GM20431 (cell line): ENCODE results near the gene PFDN4.

Experiments
- in situ Hi-C: fragments of 300-500 bp; cut with MseI, MboI; formaldehyde crosslinking; loops from one replicate; pipeline ENCODE4 v1.15.0; 2020; ENCODE audit warnings: low sequenced_read_pairs; ENCODE audit not compliant: unreplicated experiment

Gene PFDN4

GRCh38 chr20:54172856-54173652 lies 34.8 kb upstream of the PFDN4 start:
- in situ Hi-C loops: no loop called here

- in situ Hi-C loops: no loop called here
These were observed 34.0 kb upstream of the PFDN4 start, which contains the start of gene CYP24A1 for GRCh38 chr20:54173653-54174456. TSS of gene CYP24A1 (minus strand) at chr20:54173986. CDS start at chr20:54173579, 407 bp downstream.

- in situ Hi-C loops: loop anchor here (25.0 kb wide), 1 partner anchor 612 kb away; no protein-coding TSS in a partner anchor
These were observed 33.3 kb upstream of the PFDN4 start for GRCh38 chr20:54174457-54175175.

DNA sequence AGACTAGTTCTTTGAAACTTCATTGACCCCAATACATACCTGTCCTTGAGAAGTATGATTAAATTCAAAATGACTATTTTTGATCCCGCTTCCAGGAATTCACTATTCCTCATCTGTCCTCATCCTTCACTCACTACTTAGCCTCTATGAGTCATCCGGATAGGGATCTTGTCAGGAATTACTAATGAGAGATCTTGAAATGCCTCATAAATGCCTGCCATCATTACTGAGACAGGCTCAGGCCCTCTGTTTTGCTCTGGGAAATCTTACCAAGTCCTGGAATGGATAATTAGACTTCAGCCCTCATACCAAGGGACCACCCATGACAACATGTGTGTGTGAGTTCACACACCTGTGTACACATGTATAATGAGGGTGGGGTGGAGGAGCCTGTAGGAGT lies 31.3 kb upstream of the PFDN4 start:
- in situ Hi-C loops: loop anchor here (25.0 kb wide), 1 partner anchor 614 kb away; no protein-coding TSS in a partner anchor

DNA sequence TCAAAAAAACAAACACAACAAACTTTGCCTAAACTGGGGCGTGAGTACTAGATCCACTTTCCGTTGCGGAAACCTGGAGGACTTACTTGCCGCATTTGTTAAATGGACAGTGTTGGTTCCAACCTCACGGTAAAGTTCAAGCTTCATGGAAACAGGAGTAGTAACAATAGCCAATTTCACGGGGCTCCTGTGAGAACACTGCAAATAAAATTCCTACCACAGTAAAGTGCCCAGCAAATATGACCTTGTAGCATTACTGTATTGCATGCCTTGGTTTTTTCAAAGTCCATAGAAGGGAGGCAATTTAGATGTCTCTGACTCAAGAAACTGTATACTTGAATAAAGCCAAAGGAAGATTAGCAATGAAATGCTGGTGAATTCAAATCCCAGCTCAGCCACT lies 30.5 kb upstream of the PFDN4 start:
- in situ Hi-C loops: loop anchor here (25.0 kb wide), 1 partner anchor 615 kb away; no protein-coding TSS in a partner anchor

DNA sequence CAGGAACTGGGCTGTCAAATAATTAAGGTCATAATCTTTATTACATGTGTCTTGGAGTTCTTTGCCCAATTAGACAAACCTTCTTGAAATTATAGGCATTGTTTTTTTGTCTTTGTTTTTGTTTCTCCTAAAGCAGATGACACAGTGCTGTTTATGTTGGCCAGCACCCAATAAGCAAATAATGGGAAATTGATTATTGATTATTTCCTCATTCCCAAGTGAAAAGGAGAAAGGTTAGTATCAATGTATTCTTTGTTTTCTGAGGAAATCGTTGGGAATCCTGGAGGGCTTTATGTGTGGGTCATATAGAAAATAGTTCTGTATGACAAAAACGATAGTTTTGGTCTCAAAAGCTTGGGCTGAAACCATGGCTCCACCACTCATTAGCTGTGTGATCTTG lies 29.6 kb upstream of the PFDN4 start:
- in situ Hi-C loops: loop anchor here (25.0 kb wide), 1 partner anchor 616 kb away; no protein-coding TSS in a partner anchor

DNA sequence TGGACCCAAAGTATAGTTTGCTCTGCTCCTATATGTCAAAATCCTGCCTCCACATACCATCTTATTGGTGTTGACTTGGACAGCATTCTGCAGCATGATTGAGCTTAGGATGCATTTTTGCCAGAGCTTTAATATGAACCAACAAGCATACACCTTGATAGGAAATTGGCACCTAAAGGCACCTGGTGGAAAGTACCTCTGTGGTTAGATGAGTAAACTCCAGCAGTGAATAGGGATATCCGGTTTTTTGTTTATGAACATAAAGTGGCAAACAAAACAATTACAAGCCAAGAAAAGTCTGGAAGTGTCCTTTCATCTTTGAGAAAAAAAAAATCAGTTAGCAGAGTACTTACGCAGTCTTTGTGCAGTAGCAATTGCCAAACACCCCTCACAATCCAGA lies 27.9 kb upstream of the PFDN4 start:
- in situ Hi-C loops: loop anchor here (25.0 kb wide), 1 partner anchor 618 kb away; no protein-coding TSS in a partner anchor

GRCh38 chr20:54180931-54181330 lies 27.0 kb upstream of the PFDN4 start:
- in situ Hi-C loops: loop anchor here (25.0 kb wide), 1 partner anchor 619 kb away; no protein-coding TSS in a partner anchor

DNA sequence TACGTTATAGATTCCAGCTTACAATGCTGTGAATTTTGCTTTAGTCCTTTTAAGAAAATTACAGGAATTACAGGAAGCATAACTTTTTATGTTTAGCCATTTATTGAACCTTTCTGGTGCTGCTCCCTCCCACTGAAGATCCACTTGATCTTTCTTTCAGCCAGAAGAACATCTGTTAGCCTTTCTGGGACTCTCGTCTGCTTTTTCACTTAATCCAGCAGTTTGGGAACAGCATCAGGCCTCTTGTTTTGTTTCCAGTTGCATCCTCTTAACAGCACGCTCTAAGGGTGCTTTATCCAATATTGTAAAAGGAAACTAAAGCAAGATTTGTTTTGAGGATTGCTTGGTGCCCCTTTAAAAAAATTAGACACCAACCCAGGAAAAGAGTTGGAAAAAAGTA lies 23.8 kb upstream of the PFDN4 start:
- in situ Hi-C loops: loop anchor here (25.0 kb wide), 1 partner anchor 622 kb away; no protein-coding TSS in a partner anchor

DNA sequence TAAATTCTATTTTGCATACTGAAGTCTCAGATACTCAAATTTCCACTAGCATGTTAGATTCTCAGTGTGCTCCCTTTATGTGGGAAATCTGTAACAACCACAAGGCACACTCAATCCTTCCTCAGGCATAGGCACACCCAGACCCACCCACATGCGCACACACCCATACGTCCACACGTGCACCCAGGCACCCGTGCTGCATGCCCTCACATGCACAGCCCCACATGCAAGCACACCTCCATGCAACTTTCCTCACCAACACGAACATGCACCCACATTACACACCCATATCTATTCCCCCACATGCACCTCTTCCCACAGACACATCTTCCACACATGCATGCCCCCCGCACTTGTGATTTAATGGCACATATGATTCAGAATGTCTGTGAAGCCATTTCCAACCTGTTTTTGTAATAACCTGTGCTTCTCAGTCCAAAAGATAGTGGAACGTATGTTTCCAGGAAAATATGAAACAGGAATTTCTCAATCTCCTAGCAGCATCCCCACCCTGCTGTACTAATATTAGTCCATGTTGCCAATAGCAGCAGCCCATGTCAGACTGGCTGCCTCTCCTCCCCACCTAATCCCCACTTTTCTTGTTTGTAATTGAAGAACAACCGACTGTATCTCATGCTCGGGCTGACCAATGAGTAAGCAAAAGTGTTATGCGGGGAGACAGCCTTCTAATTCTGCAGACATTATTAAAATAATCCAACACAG lies 22.8 kb upstream of the PFDN4 start:
- in situ Hi-C loops: loop anchor here (25.0 kb wide), 1 partner anchor 623 kb away; no protein-coding TSS in a partner anchor

DNA sequence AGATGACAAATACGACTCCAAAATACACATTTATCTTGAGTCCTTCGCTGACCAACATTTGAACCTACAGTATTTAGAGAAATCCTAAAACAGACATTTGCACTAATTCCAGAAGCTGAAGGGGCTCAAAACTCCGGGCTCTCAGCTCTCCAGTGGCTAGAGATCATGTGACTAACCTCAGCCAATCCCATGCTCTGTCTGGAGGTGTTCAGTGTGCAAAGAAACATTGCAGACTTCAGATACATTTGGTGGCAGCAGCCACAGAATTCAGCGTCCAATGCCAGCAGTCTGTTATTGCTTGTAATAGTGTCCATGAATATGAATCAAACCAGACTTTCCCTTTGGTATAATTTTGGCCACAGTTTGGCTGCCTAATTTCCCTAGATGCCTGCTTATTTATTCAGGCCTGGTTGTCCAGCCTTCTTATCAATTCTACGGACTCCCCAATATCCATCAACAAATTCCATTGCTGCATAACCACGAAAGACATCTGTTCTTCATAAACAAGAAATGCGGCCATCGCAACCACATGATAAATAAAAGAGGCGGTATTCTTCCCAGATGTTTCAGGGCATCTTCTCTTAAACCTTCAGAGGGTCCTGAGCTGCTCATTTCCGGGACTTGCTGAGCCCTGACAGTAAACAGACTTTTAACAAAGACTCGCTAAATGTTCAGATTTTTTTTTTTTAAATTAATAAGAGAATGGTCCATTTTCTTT lies 19.6 kb upstream of the PFDN4 start:
- in situ Hi-C loops: loop anchor here (25.0 kb wide), 1 partner anchor 626 kb away; no protein-coding TSS in a partner anchor

DNA sequence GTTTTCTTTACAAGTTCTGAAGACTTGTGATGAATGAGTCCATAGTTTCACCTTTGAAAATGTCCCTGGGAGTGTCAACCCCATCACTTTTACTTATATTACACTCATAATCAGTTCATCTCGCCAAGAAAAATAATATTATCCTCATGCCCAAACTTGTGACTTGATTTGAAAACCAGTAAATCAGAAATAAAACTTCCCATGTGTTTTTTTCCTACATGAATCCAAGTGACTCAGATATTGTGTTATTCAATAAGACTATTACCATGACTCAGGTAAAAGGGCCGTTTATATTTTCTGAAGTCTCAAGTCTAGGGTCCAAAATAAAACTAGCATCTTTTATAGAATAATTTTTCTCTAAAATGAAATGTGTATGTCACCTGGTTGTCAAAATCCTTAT lies 18.3 kb upstream of the PFDN4 start:
- in situ Hi-C loops: loop anchor here (5.0 to 25.0 kb wide), 2 partner anchors 92 to 627 kb away; no protein-coding TSS in a partner anchor

GRCh38 chr20:54190217-54190616 lies 17.7 kb upstream of the PFDN4 start:
- in situ Hi-C loops: loop anchor here (5.0 to 25.0 kb wide), 2 partner anchors 93 to 628 kb away; no protein-coding TSS in a partner anchor

DNA sequence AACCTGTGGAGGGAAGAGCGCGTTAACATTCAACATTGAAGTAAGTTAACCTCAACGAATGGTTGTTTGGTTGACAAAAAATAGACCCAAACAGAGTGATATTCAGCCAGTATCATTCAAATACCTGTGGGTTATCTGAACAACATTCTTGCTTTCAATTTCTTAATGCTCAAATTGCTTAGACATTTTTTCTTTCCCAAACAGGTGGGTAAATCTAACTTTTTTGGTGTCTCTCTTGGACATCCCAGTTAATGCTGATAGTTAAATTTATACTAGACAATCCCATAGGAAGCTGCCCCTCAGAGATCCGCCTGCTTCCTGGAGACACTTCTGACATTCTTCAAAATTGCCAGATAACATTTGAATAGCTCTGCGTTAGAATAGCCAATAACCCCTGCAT lies 14.1 kb upstream of the PFDN4 start:
- in situ Hi-C loops: loop anchor here (5.0 to 25.0 kb wide), 2 partner anchors 97 to 632 kb away; no protein-coding TSS in a partner anchor

DNA sequence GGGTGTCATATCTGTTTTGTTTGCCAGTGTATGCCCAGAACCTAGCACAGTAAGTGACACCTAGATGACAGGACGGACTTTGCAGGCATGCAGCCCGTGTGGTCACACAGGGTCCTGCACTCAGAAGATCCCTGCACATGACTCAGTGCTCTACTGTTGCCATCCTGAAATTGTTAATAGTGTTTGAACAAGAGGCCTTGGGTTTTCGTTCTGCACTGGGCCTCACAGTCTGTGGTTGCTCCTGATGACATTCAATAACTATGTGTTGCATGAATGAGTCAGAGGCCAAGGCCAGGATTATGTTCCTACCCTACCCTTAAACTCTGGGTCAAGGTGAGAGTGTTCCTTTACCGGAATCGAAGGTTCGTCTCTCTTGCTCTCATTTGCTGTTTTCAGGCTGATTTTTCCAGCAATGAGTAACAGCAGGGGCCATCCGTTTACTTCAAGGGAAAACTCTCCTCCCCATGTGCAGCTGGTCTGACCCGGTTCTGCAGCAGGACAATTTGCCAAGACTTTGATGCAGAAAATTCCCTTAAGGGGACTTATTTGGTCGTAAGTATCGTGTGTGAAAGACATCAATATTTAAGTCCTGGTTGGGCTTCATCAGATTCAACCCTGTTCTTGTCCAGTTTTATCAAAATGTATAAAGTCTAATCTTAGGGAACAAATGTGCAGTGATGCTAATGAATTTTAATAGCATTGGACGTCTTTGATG lies 13.0 kb upstream of the PFDN4 start:
- in situ Hi-C loops: loop anchor here (5.0 to 25.0 kb wide), 2 partner anchors 98 to 633 kb away; no protein-coding TSS in a partner anchor

DNA sequence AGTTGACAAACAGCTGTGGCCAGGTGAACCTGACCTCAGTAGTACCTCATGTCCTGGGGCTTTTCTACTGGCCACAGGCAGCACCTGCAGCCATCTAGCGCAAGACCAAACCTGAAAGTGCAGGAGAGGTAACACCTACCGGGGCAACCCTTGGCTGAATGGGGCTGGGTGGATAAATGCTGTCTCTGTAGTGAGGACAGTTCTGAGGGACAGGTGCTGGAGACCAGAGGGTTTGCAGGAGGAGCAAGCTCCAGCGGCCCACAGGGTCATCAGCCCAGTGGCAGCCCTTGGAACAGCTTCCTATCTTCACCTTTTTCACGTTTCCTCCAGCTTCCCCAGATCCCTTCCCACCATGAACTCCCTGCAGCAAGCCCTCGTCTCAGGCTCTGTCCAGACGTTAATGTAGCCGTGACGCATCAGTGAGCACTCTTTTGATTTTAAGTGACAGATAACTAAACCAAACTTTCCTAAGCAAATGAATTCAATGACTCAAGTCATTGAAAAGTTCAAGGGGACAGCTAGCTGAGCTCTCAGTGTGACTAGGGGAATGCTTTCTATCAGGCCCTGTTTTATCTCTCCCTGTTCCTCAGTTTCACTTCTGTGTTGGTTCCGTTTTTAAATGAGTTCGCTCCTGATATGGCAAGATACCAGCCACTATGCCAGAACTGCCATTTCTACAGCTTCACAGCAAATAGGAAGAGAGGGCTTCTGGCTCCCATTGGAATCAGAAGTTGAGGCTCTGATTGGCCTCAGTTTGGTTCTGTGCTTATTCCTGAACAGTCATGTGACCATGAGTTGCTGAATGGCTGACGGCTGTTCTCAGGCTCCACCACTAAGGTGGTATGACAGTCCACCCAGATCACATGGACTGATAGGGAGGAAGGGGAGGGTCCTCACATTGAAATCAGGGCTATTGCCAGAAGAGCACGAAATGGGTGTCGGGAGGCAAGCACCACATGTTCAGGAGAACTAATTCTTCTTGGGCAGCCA lies 12.1 kb upstream of the PFDN4 start:
- in situ Hi-C loops: loop anchor here (25.0 kb wide), 1 partner anchor 633 kb away; no protein-coding TSS in a partner anchor
